GM23248 (cell line): ENCODE results near the gene E2F7. TPM values are rescaled to one million over a fixed set of nuclear protein-coding genes. Genes with fewer than 3 reads are reported as not detected.
"Not testable (repeated sequence)": the region's sequence is repeated elsewhere in the genome, so short reads cannot be mapped to it uniquely, and the experiment has no call there.

ENCODE experiments used
- DNase-seq: peaks from one replicate; pipeline ENCODE4 v3.0.0-alpha.2; 2015
- H2AFZ ChIP-seq: fragments of 200-600 bp; sonication (generic); 2 replicates; pipeline ENCODE4 v1.6.1; 2016; ENCODE audit warnings: antibody characterized with exemption
- H3F3A ChIP-seq: fragments of 200-600 bp; sonication (generic); 2 replicates; pipeline ENCODE4 v1.6.1; 2016; ENCODE audit warnings: mild to moderate bottlenecking, antibody characterized with exemption, mixed run types; ENCODE audit not compliant: insufficient read depth
- H3K27ac ChIP-seq: fragments of 200-600 bp; sonication (generic); 2 replicates; pipeline ENCODE4 v1.5.1; 2016; ENCODE audit warnings: mild to moderate bottlenecking
- H3K27me3 ChIP-seq: fragments of 200-600 bp; sonication (generic); replicated peaks from 2 replicates; pipeline ENCODE4 v1.6.1; 2016; ENCODE audit warnings: mild to moderate bottlenecking; ENCODE audit not compliant: insufficient read depth
- H3K36me3 ChIP-seq: fragments of 200-600 bp; sonication (generic); 2 replicates; pipeline ENCODE4 v1.6.1; 2016; ENCODE audit warnings: low read depth, mild to moderate bottlenecking
- H3K4me1 ChIP-seq: fragments of 200-600 bp; sonication (generic); 2 replicates; pipeline ENCODE4 v1.6.1; 2016; ENCODE audit warnings: mild to moderate bottlenecking; ENCODE audit not compliant: insufficient read depth
- H3K4me2 ChIP-seq: fragments of 200-600 bp; sonication (generic); one replicate; pipeline ENCODE4 v1.6.1; 2016; ENCODE audit warnings: mild to moderate bottlenecking; ENCODE audit not compliant: unreplicated experiment
- H3K4me3 ChIP-seq: fragments of 200-600 bp; sonication (generic); 2 replicates; pipeline ENCODE4 v1.5.1; 2016; ENCODE audit warnings: mild to moderate bottlenecking
- H3K79me2 ChIP-seq: fragments of 200-600 bp; sonication (generic); 2 replicates; pipeline ENCODE4 v1.6.1; 2016; ENCODE audit warnings: mild to moderate bottlenecking; ENCODE audit not compliant: insufficient read depth
- H3K9ac ChIP-seq: fragments of 200-600 bp; sonication (generic); 2 replicates; pipeline ENCODE4 v1.6.1; 2016; ENCODE audit warnings: mild to moderate bottlenecking
- H3K9me2 ChIP-seq: fragments of 200-600 bp; sonication (generic); 2 replicates; pipeline ENCODE4 v1.6.1; 2016; ENCODE audit warnings: mixed run types, mild to moderate bottlenecking, moderate library complexity; ENCODE audit not compliant: insufficient read depth
- H3K9me3 ChIP-seq: fragments of 200-600 bp; sonication (generic); one replicate; pipeline ENCODE4 v1.6.1; 2017; ENCODE audit warnings: low read depth
- H4K20me1 ChIP-seq: fragments of 200-600 bp; sonication (generic); 2 replicates; pipeline ENCODE4 v1.6.0; 2016; ENCODE audit not compliant: insufficient read depth
- EZH2 ChIP-seq: fragments of 200-600 bp; sonication (generic); IDR thresholded peaks from 2 replicates; pipeline ENCODE4 v1.6.1; 2018; ENCODE audit warnings: antibody characterized with exemption, mild to moderate bottlenecking; ENCODE audit not compliant: insufficient read depth, poor library complexity, severe bottlenecking
- EZH2phosphoT487 ChIP-seq: fragments of 200-600 bp; sonication (generic); IDR thresholded peaks from 2 replicates; pipeline ENCODE4 v1.6.1; 2018; ENCODE audit warnings: antibody characterized with exemption, moderate library complexity, mild to moderate bottlenecking, low read depth; ENCODE audit not compliant: insufficient read depth
- WGBS, 2 experiments: methylation state at CpG; one replicate each; pipeline ENCODE4 v1.1.6; 2015 to 2017; ENCODE audit warnings: low lambda C conversion rate in 2 of 2, low coverage in 1 of 2; ENCODE audit errors: missing lambda C conversion rate in 2 of 2; 5-methylcytosine and 5-hydroxymethylcytosine counted together
- in situ Hi-C: fragments of 300-500 bp; cut with MboI; formaldehyde crosslinking; loops from 2 replicates; pipeline ENCODE4 v1.15.0; 2020
- polyA plus RNA-seq: library from polyadenylated mRNA; unstranded; fragments of >200 nt; fragmentation: Nextera tagmentation; extraction: Ambion mirVana; gene quantifications from 2 replicates; pipeline ENCODE4 v1.2.1, GENCODE V29; 2016
- total RNA-seq: library from RNA; depleted of rRNA; stranded (reverse); fragments of >200 nt; shearing (Covaris generic); gene quantifications from 2 replicates; pipeline ENCODE4 v1.2.3, GENCODE V29; 2014

The E2F7 gene
- total and polyA plus RNA-seq, 2 experiments from 2014 or later: 2.5 to 5.7 TPM

GRCh38 chr12:77079631-77080030 is 14.3 kb upstream of the E2F7 start:
- 80 to 86% methylated on average over 3 of the region's 3 CpGs for WGBS, 2 experiments
- no peak for DNase-seq
- no peaks in the 10 kb centered on the region for H3K27me3 ChIP-seq
- no peak overlapping the region for H3K9ac ChIP-seq
- no peaks in the 10 kb centered on the region for H3K36me3 ChIP-seq
- no peak for TF ChIP-seq EZH2
- no peak for TF ChIP-seq EZH2phosphoT487
- no peaks in the 10 kb centered on the region for H4K20me1 ChIP-seq
- in situ Hi-C loops: no loop called here
- H3K79me2 ChIP-seq: no peaks in the 10 kb centered on the region
- H3K27ac ChIP-seq: no peak overlapping the region
- no peaks in the 10 kb centered on the region for H3F3A ChIP-seq
- H3K4me2 ChIP-seq: no peak overlapping the region
- no peak overlapping the region for H3K4me3 ChIP-seq
- H3K9me3 ChIP-seq: no peaks in the 10 kb centered on the region
- no peak overlapping the region for H2AFZ ChIP-seq
- no peaks in the 10 kb centered on the region for H3K4me1 ChIP-seq
- no peaks in the 10 kb centered on the region for H3K9me2 ChIP-seq

GRCh38 chr12:77078231-77078630 is 12.9 kb upstream of the E2F7 start:
- H3F3A ChIP-seq: no peaks in the 10 kb centered on the region
- DNase-seq: no peak
- H3K4me3 ChIP-seq: no peak overlapping the region
- no peak overlapping the region for H3K27ac ChIP-seq
- H2AFZ ChIP-seq: no peak overlapping the region
- H3K9me3 ChIP-seq: no peaks in the 10 kb centered on the region
- no peaks in the 10 kb centered on the region for H3K4me1 ChIP-seq
- H3K36me3 ChIP-seq: no peaks in the 10 kb centered on the region
- H3K4me2 ChIP-seq: no peak overlapping the region
- H4K20me1 ChIP-seq: no peaks in the 10 kb centered on the region
- no peaks in the 10 kb centered on the region for H3K9me2 ChIP-seq
- H3K9ac ChIP-seq: no peak overlapping the region
- H3K27me3 ChIP-seq: no peaks in the 10 kb centered on the region
- no peaks in the 10 kb centered on the region for H3K79me2 ChIP-seq
- no peak for TF ChIP-seq EZH2phosphoT487
- TF ChIP-seq EZH2: no peak
- in situ Hi-C loops: no loop called here

- H3K4me3 ChIP-seq: no peak overlapping the region
- H3K27ac ChIP-seq: no peak overlapping the region
- H3K9ac ChIP-seq: no peak overlapping the region
- H3K27me3 ChIP-seq: no peaks in the 10 kb centered on the region
- no peaks in the 10 kb centered on the region for H4K20me1 ChIP-seq
- 18 to 20% methylated on average over 1 of the region's 1 CpG for WGBS, 2 experiments
- no peaks in the 10 kb centered on the region for H3K9me3 ChIP-seq
- H3K79me2 ChIP-seq: no peaks in the 10 kb centered on the region
- H3F3A ChIP-seq: no peaks in the 10 kb centered on the region
- no peaks in the 10 kb centered on the region for H3K9me2 ChIP-seq
- H3K4me2 ChIP-seq: no peak overlapping the region
- in situ Hi-C loops: no loop called here
- no peaks in the 10 kb centered on the region for H3K4me1 ChIP-seq
- no peaks in the 10 kb centered on the region for H3K36me3 ChIP-seq
- TF ChIP-seq EZH2phosphoT487 (no peak), EZH2 (no peak)
- DNase-seq: no peak
- no peak overlapping the region for H2AFZ ChIP-seq
Observed at GRCh38 chr12:77076886-77077285, 11.5 kb upstream of the E2F7 start.

- H3K79me2 ChIP-seq, H4K20me1 ChIP-seq: not testable (repeated sequence)
- 77 to 78% methylated on average over 5 of the region's 5 CpGs for WGBS, 2 experiments
Observed at GRCh38 chr12:77073894-77074293, 8.5 kb upstream of the E2F7 start.

GRCh38 chr12:77072833-77073495 is 7.6 kb upstream of the E2F7 start:
- DNase-seq: no peak
- H3K4me2 ChIP-seq: no peak overlapping the region
- no peak overlapping the region for H3K4me3 ChIP-seq
- no peaks in the 10 kb centered on the region for H3K36me3 ChIP-seq
- in situ Hi-C loops: no loop called here
- no peak overlapping the region for H2AFZ ChIP-seq
- H3K9ac ChIP-seq: no peak overlapping the region
- H3K9me2 ChIP-seq: no peaks in the 10 kb centered on the region
- WGBS, 2 experiments: 93 to 99% methylated on average over 3 of the region's 3 CpGs
- H3K4me1 ChIP-seq: no peaks in the 10 kb centered on the region
- H4K20me1 ChIP-seq: no peaks in the 10 kb centered on the region
- H3K27me3 ChIP-seq: no peaks in the 10 kb centered on the region
- no peaks in the 10 kb centered on the region for H3F3A ChIP-seq
- H3K27ac ChIP-seq: no peak overlapping the region
- TF ChIP-seq EZH2phosphoT487 (no peak), EZH2 (no peak)
- H3K9me3 ChIP-seq: no peaks in the 10 kb centered on the region
- no peaks in the 10 kb centered on the region for H3K79me2 ChIP-seq

More at GRCh38 chr12:77073894-77074293, 8.5 kb upstream of the E2F7 start:
- H3K4me3 ChIP-seq, in situ Hi-C loops, H3K4me2 ChIP-seq, H3K9me3 ChIP-seq, H3K27ac ChIP-seq, H3K9me2 ChIP-seq, H3K36me3 ChIP-seq, H3K9ac ChIP-seq, H3K27me3 ChIP-seq, H3F3A ChIP-seq, H2AFZ ChIP-seq, DNase-seq, H3K4me1 ChIP-seq: not testable (repeated sequence)
